ENCODE data around the gene GNB4. TPM values are rescaled to one million over a fixed set of nuclear protein-coding genes. Genes with fewer than 3 reads are reported as not detected.
A peak's percentile ranks its signal among the peaks of the same experiment; 100 is the strongest.

GNB4 gene
- total and polyA plus RNA-seq, 10 donors = 5.5 to 47.5 (median 41.5) TPM

DNA sequence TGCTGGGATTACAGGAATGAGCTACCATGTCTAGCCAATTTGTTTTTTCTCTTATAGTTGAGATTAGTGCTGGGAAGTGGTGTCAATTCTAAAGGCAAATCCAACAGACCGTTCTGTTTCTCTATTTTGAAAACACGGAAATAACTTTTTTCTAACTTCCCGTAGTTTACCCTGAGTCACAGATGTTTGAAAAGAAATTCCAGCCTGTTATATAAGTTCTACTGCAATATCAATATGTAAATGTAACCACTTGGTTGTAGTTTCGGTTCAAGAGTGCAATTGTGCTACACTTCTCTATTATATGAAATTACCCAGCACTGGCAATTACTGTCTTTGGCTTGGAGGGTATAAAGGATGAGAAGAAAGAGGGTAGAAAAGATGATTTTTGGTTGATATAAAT, 22.3 kb upstream of the GNB4 start:
- Histone ChIP-seq H3K9me3 (no peaks in the 10 kb centered on the region), H3K4me3 (peak overlapping the region in 1 of 8 donors; percentile 23), H3K27ac (peak overlapping the region; percentile 11 to 81 (median 78)), H3K27me3 (replicated peaks in 1 of 7) (no peaks in the 10 kb centered on the region), H3K4me1 (peaks cover 0 to 20% (median 10%) of the 10 kb centered on the region in 6 donors), H3K36me3 (no peaks in the 10 kb centered on the region)
- 12 to 19% (median 17%) methylated on average over 4 of the region's 4 CpGs for WGBS, 5 donors
- intact Hi-C loops (cut with DNase I; ENCODE audit: low total_unique reads) = no loop called here
- no peak for DNase-seq
- TF ChIP-seq POLR2A (IDR thresholded peaks at IDR 0.05) (no peak), POLR2AphosphoS5 (IDR thresholded peaks at IDR 0.05) (no peak)
- TF ChIP-seq, protein P1, sequence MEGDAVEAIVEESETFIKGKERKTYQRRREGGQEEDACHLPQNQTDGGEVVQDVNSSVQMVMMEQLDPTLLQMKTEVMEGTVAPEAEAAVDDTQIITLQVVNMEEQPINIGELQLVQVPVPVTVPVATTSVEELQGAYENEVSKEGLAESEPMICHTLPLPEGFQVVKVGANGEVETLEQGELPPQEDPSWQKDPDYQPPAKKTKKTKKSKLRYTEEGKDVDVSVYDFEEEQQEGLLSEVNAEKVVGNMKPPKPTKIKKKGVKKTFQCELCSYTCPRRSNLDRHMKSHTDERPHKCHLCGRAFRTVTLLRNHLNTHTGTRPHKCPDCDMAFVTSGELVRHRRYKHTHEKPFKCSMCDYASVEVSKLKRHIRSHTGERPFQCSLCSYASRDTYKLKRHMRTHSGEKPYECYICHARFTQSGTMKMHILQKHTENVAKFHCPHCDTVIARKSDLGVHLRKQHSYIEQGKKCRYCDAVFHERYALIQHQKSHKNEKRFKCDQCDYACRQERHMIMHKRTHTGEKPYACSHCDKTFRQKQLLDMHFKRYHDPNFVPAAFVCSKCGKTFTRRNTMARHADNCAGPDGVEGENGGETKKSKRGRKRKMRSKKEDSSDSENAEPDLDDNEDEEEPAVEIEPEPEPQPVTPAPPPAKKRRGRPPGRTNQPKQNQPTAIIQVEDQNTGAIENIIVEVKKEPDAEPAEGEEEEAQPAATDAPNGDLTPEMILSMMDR (IDR thresholded peaks at IDR 0.05 in 8 of 11, conservative IDR thresholded peaks at IDR 0.05 in 3 of 11) = no peak

DNA sequence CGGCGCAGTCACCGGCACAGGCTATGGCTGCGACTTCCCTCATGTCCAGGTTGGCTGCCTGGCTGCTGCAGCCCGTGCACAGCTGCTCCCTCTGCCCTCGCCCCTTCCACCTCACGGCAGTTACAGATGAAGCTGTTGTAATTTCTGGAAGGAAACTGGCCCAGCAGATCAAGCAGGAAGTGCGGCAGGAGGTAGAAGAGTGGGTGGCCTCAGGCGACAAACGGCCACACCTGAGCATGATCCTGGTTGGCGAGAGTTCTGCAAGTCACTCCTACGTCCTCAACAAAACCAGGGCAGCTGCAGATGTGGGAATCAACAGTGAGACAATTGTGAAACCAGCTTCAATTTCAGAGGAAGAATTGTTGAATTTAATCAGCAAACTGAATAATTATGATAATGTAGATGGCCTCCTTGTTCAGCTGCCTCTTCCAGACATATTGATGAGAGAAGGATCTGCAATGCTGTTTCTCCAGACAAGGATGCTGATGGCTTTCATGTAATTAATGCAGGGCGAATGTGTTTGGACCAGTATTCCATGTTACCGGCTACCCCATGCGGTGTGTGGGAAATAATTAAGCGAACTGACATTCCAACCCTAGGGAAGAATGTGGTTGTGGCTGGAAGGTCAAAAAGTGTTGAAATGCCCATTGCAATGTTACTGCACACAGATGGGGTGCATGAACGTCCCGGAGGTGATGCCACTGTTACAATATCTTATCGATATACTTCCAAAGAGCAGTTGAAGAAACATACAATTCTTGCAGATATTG, 13.2 kb upstream of the GNB4 start:
- DNase-seq = peak; percentile 76
- Histone ChIP-seq H3K27me3 (replicated peaks in 1 of 7) (no peaks in the 10 kb centered on the region), H3K36me3 (no peaks in the 10 kb centered on the region), H3K4me3 (peak overlapping the region in 1 of 8 donors; percentile 30), H3K27ac (peak overlapping the region in 1 of 8 donors; percentile 21), H3K4me1 (peaks cover 0 to 18% (median 8%) of the 10 kb centered on the region in 6 donors), H3K9me3 (no peaks in the 10 kb centered on the region)
- 37 to 51% (median 44%) methylated on average over 16 to 19 of the region's 19 CpGs for WGBS, 5 donors
- intact Hi-C loops (cut with DNase I; ENCODE audit: low total_unique reads) = no loop called here
- TF ChIP-seq POLR2AphosphoS5 (IDR thresholded peaks at IDR 0.05) = no peak
- TF ChIP-seq POLR2A (IDR thresholded peaks at IDR 0.05) = no peak
- TF ChIP-seq, protein P1 (IDR thresholded peaks at IDR 0.05 in 8 of 11, conservative IDR thresholded peaks at IDR 0.05 in 3 of 11) = no peak

DNA sequence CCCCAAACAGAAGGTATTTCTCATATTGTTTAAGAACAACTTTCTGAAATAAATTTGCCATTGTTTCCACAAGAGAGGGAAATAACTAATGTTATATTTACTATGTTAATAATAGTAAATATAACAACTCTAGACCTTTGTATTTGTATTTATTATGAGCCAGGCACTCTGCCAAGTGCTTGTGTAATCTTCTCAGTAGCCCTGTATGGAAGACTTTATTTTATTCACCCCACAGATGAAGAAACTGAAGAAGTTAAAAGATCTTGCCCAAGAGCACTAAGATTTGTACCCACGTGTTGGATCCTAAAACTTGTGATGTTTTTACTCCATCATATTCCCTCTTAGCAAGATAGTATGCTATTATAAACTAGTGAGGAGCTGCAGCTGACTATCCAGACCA, 12.0 kb upstream of the GNB4 start:
- DNase-seq = no peak
- WGBS, 5 donors = 31 to 79% (median 56%) methylated on average over 1 of the region's 1 CpG
- Histone ChIP-seq H3K36me3 (no peaks in the 10 kb centered on the region), H3K4me3 (no peak overlapping the region), H3K27me3 (replicated peaks in 1 of 7) (no peaks in the 10 kb centered on the region), H3K27ac (no peak overlapping the region), H3K9me3 (no peaks in the 10 kb centered on the region), H3K4me1 (peaks cover 0 to 18% (median 8%) of the 10 kb centered on the region in 6 donors)
- no peak for TF ChIP-seq POLR2AphosphoS5 (IDR thresholded peaks at IDR 0.05)
- TF ChIP-seq POLR2A (IDR thresholded peaks at IDR 0.05) = no peak
- TF ChIP-seq, protein P1 (IDR thresholded peaks at IDR 0.05 in 8 of 11, conservative IDR thresholded peaks at IDR 0.05 in 3 of 11) = no peak
- intact Hi-C loops (cut with DNase I; ENCODE audit: low total_unique reads) = no loop called here

DNA sequence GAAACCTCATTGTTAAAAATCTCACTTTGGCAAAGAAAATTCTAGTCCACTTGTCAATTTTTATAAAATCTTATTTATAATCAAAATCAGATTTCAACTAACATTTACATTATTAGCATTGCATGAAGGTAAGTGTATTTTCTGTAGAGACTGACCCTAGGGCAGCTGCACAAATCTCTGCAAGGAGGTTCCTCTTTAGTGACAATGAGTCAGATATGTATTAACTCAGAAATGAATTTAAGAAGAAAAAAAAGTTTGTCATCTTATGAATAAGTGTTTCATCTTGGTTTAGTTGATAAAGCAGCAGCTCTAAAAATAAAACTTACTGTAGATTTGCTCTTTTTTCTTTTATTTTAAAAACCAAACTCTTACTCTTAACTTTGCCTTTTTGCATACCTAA, 9.0 kb upstream of the GNB4 start:
- Histone ChIP-seq H3K27me3 (replicated peaks in 1 of 7) (no peaks in the 10 kb centered on the region), H3K27ac (no peak overlapping the region), H3K4me3 (no peak overlapping the region), H3K36me3 (no peaks in the 10 kb centered on the region), H3K4me1 (peaks cover 0 to 18% (median 8%) of the 10 kb centered on the region in 6 donors), H3K9me3 (no peaks in the 10 kb centered on the region)
- TF ChIP-seq, protein P1 (IDR thresholded peaks at IDR 0.05 in 8 of 11, conservative IDR thresholded peaks at IDR 0.05 in 3 of 11) = no peak
- TF ChIP-seq POLR2A (IDR thresholded peaks at IDR 0.05) (no peak), POLR2AphosphoS5 (IDR thresholded peaks at IDR 0.05) (no peak)
- DNase-seq = no peak
- intact Hi-C loops (cut with DNase I; ENCODE audit: low total_unique reads) = no loop called here
